ENCODE measurements around the gene ZMIZ1. TPM values are rescaled to one million over a fixed set of nuclear protein-coding genes. Genes with fewer than 3 reads are reported as not detected.

The ZMIZ1 gene
- polyA plus RNA-seq, 1 experiment: 7.6 TPM

GRCh38 chr10:79361726-79362397 lies 293.1 kb downstream of the ZMIZ1 start:
- Histone ChIP-seq H3K27me3 (ENCODE audit: control insufficient read depth, insufficient read depth, low read length) (no peaks in the 10 kb centered on the region), H3K4me3 (ENCODE audit: low read depth, low read length) (no peak overlapping the region), H3K27ac (ENCODE audit: low read depth, low read length) (no peak overlapping the region), H3K9me3 (ENCODE audit: control insufficient read depth, insufficient read depth, low read length) (no peaks in the 10 kb centered on the region)
- ChIA-PET POLR2A (no interaction called here), CTCF (interaction anchor here (0.6 kb wide), 1 partner anchor 12 kb away, joined by 3 read pairs; no protein-coding TSS in a partner anchor)
- no peak for TF ChIP-seq CTCF (IDR thresholded peaks at IDR 0.05; ENCODE audit: low read depth, low read length)
- DNase-seq (ENCODE audit: low read depth, low spot score): no peak
